CD14-positive monocyte (primary cell): ENCODE results near the gene GINS2. TPM values are rescaled to one million over a fixed set of nuclear protein-coding genes. Genes with fewer than 3 reads are reported as not detected.
A peak's percentile ranks its signal among the peaks of the same experiment; 100 is the strongest.

Source experiments
- DNase-seq, 3 donors: peaks; one replicate each; pipeline ENCODE4 v3.0.0-alpha.2; 2011 to 2022
- H2AFZ ChIP-seq: 2 replicates; pipeline ENCODE4 v1.6.0; 2012; ENCODE audit warnings: mild to moderate bottlenecking, low read depth, low read length, inconsistent platforms; ENCODE audit not compliant: insufficient read depth, poor library complexity, severe bottlenecking
- H3K27ac ChIP-seq, 2 donors: 1 replicate in 1 of 2; 2 replicates in 1 of 2; pipeline ENCODE4 v1.5.1; 2012 to 2013; ENCODE audit warnings: low read length in 2 of 2, control low read depth in 1 of 2, inconsistent platforms in 1 of 2, low read depth in 1 of 2, mild to moderate bottlenecking in 1 of 2
- H3K27me3 ChIP-seq, 2 donors: one replicate each; pipeline versions ENCODE4 v1.6.0 to v1.6.1; 2011 to 2013; ENCODE audit warnings: low read length in 2 of 2; ENCODE audit not compliant: control insufficient read depth in 2 of 2, insufficient read depth in 2 of 2
- H3K36me3 ChIP-seq, 2 donors: replicated peaks in 1 of 2; 1 replicate in 1 of 2; 2 replicates in 1 of 2; pipeline versions ENCODE4 v1.5.1 to v1.6.1; 2012 to 2013; ENCODE audit warnings: low read length in 2 of 2, control low read depth in 1 of 2, inconsistent platforms in 1 of 2, mild to moderate bottlenecking in 1 of 2; ENCODE audit not compliant: insufficient read depth in 2 of 2, control insufficient read depth in 1 of 2
- H3K4me1 ChIP-seq, 2 donors: 1 replicate in 1 of 2; 2 replicates in 1 of 2; pipeline versions ENCODE4 v1.5.1 to v1.6.1; 2012 to 2013; ENCODE audit warnings: low read length in 2 of 2, control low read depth in 1 of 2, inconsistent platforms in 1 of 2, mild to moderate bottlenecking in 1 of 2, moderate library complexity in 1 of 2; ENCODE audit not compliant: insufficient read depth in 2 of 2, control insufficient read depth in 1 of 2
- H3K4me2 ChIP-seq: replicated peaks from 2 replicates; pipeline ENCODE3; 2012; ENCODE audit warnings: low read length, moderate library complexity, mild to moderate bottlenecking; ENCODE audit not compliant: poor library complexity, severe bottlenecking; ENCODE audit errors: extremely low read depth
- H3K4me3 ChIP-seq, 3 experiments: fragments of 200-600 bp in 1 of 3; sonication (generic) in 1 of 3; replicated peaks in 1 of 3; 1 replicate in 2 of 3; 2 replicates in 1 of 3; pipeline ENCODE4 v1.5.1; 2011 to 2013; ENCODE audit warnings: low read length in 3 of 3, mild to moderate bottlenecking in 3 of 3, control low read depth in 2 of 3, low read depth in 2 of 3, inconsistent platforms in 1 of 3, moderate library complexity in 1 of 3
- H3K79me2 ChIP-seq: 2 replicates; pipeline ENCODE4 v1.6.0; 2012; ENCODE audit warnings: mild to moderate bottlenecking, control low read depth, inconsistent platforms, low read length, moderate library complexity; ENCODE audit not compliant: insufficient read depth
- H3K9ac ChIP-seq: 2 replicates; pipeline ENCODE4 v1.6.0; 2017; ENCODE audit warnings: low read length, mild to moderate bottlenecking; ENCODE audit not compliant: insufficient read depth, poor library complexity, severe bottlenecking
- H3K9me3 ChIP-seq, 2 donors: replicated peaks in 1 of 2; 1 replicate in 1 of 2; 2 replicates in 1 of 2; pipeline versions ENCODE4 v1.5.1 to v1.6.1; 2012 to 2013; ENCODE audit warnings: low read length in 2 of 2, control low read depth in 1 of 2; ENCODE audit not compliant: control insufficient read depth in 1 of 2, insufficient read depth in 1 of 2
- H4K20me1 ChIP-seq: 2 replicates; pipeline ENCODE4 v1.6.0; 2012; ENCODE audit warnings: mild to moderate bottlenecking, low read length, control low read depth, moderate library complexity; ENCODE audit not compliant: insufficient read depth
- H3K27ac Mint-ChIP-seq, 7 donors: one replicate each; pipeline ENCODE4 v1.8.0; 2020; ENCODE audit warnings: mild to moderate bottlenecking in 7 of 7, mixed read lengths in 7 of 7, moderate library complexity in 6 of 7, inconsistent platforms in 2 of 7
- H3K27me3 Mint-ChIP-seq, 3 donors: one replicate each; pipeline ENCODE4 v1.8.0; 2021 to 2022; ENCODE audit warnings: low read depth in 3 of 3, mild to moderate bottlenecking in 3 of 3, mixed read lengths in 3 of 3, moderate library complexity in 3 of 3, inconsistent platforms in 1 of 3
- H3K36me3 Mint-ChIP-seq, 2 donors: one replicate each; pipeline ENCODE4 v1.8.0; 2020; ENCODE audit warnings: mixed read lengths in 2 of 2, inconsistent platforms in 1 of 2, mild to moderate bottlenecking in 1 of 2
- H3K4me1 Mint-ChIP-seq: one replicate; pipeline ENCODE4 v1.8.0; 2020; ENCODE audit warnings: mild to moderate bottlenecking, mixed read lengths
- H3K4me3 Mint-ChIP-seq, 2 donors: one replicate each; pipeline ENCODE4 v1.8.0; 2020; ENCODE audit warnings: mild to moderate bottlenecking in 2 of 2, mixed read lengths in 2 of 2, moderate library complexity in 1 of 2
- H3K9me3 Mint-ChIP-seq, 7 donors: one replicate each; pipeline ENCODE4 v1.8.0; 2020 to 2022; ENCODE audit warnings: mixed read lengths in 7 of 7, mild to moderate bottlenecking in 6 of 7, moderate library complexity in 6 of 7, inconsistent platforms in 2 of 7
- WGBS: methylation state at CpG from one replicate; pipeline ENCODE4 v1.1.5; 2013; ENCODE audit warnings: missing lambda C conversion rate; ENCODE audit not compliant: insufficient coverage; 5-methylcytosine and 5-hydroxymethylcytosine counted together
- intact Hi-C, 2 donors: fragments of 100-400 bp; cut with micrococcal nuclease; formaldehyde crosslinking; loops; one replicate each; pipeline versions ENCODE4 v1.15.0 to v1.15.1; 2023
- polyA plus RNA-seq, 3 donors: library from polyadenylated mRNA; depleted of rRNA in 1 of 3; unstranded in 2 of 3; stranded (reverse) in 1 of 3; fragments of 300-500 nt in 2 of 3; fragments of >200 nt in 1 of 3; fragmentation: Illumina TruSeq in 2 of 3; gene quantifications; 1 replicate in 2 of 3; 2 replicates in 1 of 3; pipeline ENCODE4 v1.2.3, GENCODE V29; 2012 to 2021
- TF ChIP-seq, protein P1 (sequence below): fragments of 200-600 bp; IDR thresholded peaks from one replicate; pipeline ENCODE4 v1.8.0; 2022; ENCODE audit warnings: antibody characterized with exemption, mild to moderate bottlenecking

The GINS2 gene
- polyA plus RNA-seq, 3 donors: 0.13 to 0.28 TPM; not detected in 1

DNA sequence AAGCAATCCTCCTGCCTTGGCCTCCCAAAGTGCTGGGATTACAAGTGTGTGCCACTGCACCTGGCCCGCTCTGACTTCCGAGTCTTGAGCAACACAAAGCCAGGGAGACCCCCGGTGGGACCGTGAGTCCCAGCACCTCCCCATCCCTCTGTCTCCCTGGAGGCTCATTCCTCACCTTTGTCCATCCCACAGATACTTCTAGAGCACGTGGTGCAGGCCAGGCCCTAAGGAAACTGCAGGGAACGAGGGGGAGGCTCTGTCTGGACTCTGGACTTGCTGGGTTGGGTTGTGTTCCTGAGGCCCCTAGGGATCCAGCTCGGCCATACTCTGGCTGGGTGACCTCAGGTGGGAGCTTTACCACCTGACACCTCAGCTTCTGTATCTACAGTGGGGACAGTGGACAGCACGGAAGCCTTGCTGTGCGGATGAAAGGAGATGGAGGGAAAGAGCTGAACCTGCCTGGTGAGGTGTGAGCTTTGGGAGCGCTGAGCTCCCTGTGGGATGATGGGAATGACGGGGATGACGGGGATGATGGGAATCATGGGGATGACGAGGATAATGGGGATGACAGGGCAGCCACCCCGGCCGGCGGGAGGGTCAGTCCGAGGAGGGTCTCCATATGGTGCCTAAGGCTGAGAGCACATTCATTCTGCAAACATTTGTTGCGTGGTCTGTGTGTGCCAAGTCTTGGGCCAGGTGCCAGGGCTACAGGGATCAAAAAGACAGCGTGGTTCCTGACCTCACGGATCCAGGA is 35.5 kb upstream of the GINS2 start:
- Histone ChIP-seq H3K4me1 (peaks cover 7 to 10% of the 10 kb centered on the region in 2 donors), H3K27ac (no peak overlapping the region), H3K4me3 (no peak overlapping the region), H3K9me3 (no peaks in the 10 kb centered on the region), H3K9ac (no peak overlapping the region), H3K27me3 (no peaks in the 10 kb centered on the region), H3K36me3 (peaks cover 14 to 19% of the 10 kb centered on the region in 2 donors), H2AFZ (no peak overlapping the region), H3K79me2 (peaks cover 27% of the 10 kb centered on the region), H3K4me2 (no peak overlapping the region), H4K20me1 (no peaks in the 10 kb centered on the region)
- peaks cover 28 to 37% of the 10 kb centered on the region in 2 donors for H3K36me3 Mint-ChIP-seq
- H3K27me3 Mint-ChIP-seq: peaks cover 0 to 4% (median 2%) of the 10 kb centered on the region in 3 donors
- peaks cover 9% of the 10 kb centered on the region for H3K4me1 Mint-ChIP-seq
- H3K9me3 Mint-ChIP-seq: peaks cover 0 to 2% (median 0%) of the 10 kb centered on the region in 7 donors
- TF ChIP-seq, protein P1, sequence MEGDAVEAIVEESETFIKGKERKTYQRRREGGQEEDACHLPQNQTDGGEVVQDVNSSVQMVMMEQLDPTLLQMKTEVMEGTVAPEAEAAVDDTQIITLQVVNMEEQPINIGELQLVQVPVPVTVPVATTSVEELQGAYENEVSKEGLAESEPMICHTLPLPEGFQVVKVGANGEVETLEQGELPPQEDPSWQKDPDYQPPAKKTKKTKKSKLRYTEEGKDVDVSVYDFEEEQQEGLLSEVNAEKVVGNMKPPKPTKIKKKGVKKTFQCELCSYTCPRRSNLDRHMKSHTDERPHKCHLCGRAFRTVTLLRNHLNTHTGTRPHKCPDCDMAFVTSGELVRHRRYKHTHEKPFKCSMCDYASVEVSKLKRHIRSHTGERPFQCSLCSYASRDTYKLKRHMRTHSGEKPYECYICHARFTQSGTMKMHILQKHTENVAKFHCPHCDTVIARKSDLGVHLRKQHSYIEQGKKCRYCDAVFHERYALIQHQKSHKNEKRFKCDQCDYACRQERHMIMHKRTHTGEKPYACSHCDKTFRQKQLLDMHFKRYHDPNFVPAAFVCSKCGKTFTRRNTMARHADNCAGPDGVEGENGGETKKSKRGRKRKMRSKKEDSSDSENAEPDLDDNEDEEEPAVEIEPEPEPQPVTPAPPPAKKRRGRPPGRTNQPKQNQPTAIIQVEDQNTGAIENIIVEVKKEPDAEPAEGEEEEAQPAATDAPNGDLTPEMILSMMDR: no peak
- no peak overlapping the region for H3K4me3 Mint-ChIP-seq
- no peak for DNase-seq
- intact Hi-C loops: no loop called here
- H3K27ac Mint-ChIP-seq: peak overlapping the region in 1 of 7 donors; percentile 5
- 94% methylated on average over 14 of the region's 20 CpGs for WGBS

DNA sequence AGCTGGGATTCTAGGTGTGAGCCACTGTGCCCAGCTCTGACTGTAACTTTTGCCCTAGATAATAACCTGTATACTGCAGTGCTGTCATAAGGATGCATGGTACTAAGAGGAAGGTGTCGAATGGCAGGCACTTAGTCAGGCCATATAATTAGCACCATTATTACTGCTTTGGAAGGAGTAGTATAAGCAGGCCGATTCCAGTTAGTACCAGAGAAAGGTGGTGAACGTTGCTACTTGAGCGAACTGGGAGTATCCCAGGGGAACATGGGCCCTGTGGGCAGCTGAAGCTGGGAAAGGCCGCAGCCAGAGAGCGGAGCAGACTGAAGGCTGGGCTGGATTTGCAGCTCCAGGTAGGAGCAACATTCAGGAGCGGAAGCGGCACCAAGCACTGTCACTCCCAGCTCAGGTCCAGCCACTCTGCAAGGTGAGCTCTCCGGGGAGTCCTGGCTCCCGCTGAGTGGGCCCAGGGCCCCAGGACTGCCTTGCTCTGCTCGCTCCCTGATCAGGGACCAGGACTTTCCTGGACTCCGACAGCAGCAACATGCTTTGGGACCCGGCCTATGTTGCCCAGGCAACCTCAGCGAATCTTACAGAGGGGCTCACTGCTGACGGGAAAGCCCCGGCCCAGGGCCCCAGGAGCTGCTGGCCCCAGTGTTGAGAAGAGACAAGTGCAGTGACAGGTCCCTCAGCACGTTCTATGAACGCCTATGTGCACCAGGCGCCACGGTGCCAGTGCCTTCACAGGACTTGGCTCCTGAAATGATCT is 33.6 kb upstream of the GINS2 start:
- H3K4me1 Mint-ChIP-seq: peaks cover 7% of the 10 kb centered on the region
- intact Hi-C loops: no loop called here
- no peaks in the 10 kb centered on the region for H3K9me3 ChIP-seq
- H3K4me2 ChIP-seq: no peak overlapping the region
- H3K36me3 Mint-ChIP-seq: peaks cover 26 to 37% of the 10 kb centered on the region in 2 donors
- TF ChIP-seq, protein P1: no peak
- peaks cover 0 to 4% (median 0%) of the 10 kb centered on the region in 7 donors for H3K9me3 Mint-ChIP-seq
- peaks cover 14 to 19% of the 10 kb centered on the region in 2 donors for H3K36me3 ChIP-seq
- no peak for DNase-seq
- H3K79me2 ChIP-seq: peaks cover 7% of the 10 kb centered on the region
- H3K27me3 Mint-ChIP-seq: peaks cover 0 to 4% (median 2%) of the 10 kb centered on the region in 3 donors
- H3K27ac ChIP-seq: no peak overlapping the region
- H3K4me3 Mint-ChIP-seq: no peak overlapping the region
- WGBS: 98% methylated on average over 19 of the region's 20 CpGs
- H2AFZ ChIP-seq: no peak overlapping the region
- H3K4me3 ChIP-seq: no peak overlapping the region
- peaks cover 6% of the 10 kb centered on the region for H4K20me1 ChIP-seq
- no peak overlapping the region for H3K9ac ChIP-seq
- H3K4me1 ChIP-seq: peaks cover 8 to 10% of the 10 kb centered on the region in 2 donors
- peak overlapping the region in 3 of 7 donors; percentile 18 to 60 (median 37) for H3K27ac Mint-ChIP-seq
- H3K27me3 ChIP-seq: no peaks in the 10 kb centered on the region
